HCEC 1CT (cell line): Measurements from ENCODE around the gene S100B.

Source experiments
- DNase-seq: peaks from one replicate; pipeline ENCODE4 v3.0.0-alpha.2; 2017

The S100B gene

DNA sequence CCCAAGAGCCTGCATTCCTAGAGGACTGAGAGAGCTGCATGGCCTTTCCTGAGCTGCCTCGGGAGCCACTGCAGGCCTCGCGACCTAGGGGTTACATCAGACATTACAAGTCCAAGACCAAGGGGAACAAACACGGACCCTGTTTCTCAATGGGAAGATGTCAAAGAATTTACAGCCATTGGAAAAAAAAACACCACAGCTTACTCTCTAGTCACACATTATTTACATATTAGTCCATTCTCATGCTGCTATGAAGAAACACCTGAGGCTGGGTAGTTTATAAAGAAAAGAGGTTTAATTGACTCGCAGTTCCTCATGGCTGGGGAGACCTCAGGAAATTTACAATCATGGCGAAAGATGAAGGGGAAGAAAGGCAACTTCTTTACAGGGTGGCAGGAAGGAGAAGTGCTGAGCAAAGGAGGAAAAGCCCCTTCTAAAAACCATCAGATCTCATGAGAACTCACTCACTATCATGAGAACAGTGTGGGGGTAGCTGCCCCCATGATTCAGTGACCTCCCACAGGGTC is 22.2 kb upstream of the S100B start:
- DNase-seq: no peak

DNA sequence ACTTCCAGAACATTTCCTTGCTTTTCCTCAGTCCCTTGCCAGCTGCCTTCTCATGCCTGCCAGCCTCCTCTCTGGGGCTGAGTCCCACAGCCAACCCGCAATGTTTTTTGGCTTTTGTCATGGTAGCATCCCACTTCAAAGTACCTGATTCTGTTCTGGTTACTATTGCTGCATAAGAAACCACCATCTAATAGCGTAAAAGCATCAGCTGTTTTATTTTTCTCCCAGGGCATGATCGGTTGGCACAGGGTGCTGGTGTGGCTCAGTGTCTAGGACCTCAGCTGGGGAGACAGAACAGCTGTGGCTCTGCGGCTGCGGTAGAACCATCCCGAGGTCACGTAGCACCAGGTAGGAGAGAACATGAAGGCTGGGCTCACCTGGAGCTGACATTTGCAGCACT is 21.7 kb upstream of the S100B start:
- no peak for DNase-seq

DNA sequence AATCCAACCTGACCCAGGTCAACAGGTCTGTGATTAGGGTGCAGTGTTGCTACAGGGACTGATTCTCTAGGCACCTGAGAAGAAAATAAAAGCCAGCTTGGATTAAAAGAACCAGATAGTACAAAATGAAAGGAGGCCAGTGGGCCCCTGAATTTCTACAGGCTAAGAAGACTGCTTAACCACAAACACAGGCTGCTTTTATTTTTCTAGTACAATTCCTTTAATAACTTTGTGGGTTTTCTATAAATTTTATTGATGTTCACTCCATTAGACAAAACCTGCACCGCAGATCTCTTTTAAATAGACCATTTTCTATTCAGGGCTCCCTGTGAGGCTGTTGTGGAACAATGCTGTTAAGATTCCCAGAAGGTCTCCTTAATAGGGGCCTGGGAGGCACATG is 20.9 kb upstream of the S100B start:
- DNase-seq: no peak

DNA sequence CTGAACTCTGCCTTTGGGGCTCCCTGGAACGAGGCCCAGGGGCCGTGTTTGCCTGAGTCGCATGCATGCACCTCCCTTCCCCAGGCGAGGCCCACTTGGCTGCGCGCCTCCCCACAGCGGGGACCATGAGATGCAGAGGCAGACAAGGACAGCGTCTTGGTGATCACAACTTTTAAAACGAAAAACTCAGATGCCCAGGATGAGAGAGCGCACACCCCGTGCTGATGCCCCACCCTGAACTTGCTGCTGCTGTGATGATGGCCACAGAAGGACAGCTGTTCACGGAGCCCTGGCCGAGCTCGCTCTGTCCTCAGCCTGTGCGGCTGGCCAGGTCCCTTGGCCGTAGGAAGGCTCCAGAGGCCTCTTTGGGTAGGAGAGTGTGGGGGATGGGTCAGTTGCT is 19.2 kb upstream of the S100B start:
- DNase-seq: no peak

DNA sequence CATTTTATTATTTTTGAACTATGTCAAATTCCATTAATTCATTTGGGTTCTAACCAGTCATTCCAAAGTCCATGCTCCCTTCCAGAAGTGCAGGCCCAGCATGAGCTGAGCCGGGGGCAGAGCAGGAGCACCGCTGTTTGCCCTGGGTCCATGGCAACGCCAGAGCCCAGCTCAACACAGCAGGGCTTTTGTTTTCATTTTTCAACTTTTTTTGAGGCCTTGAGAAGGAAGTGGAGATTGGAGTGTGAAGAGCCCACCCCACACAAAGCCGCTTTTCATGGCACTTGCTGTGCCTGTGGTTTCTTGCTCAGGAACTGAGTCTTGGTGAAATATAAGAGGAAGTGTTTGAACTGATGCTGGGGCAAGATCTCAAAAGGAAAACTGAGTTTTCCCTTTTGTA is 17.3 kb upstream of the S100B start:
- DNase-seq: no peak

DNA sequence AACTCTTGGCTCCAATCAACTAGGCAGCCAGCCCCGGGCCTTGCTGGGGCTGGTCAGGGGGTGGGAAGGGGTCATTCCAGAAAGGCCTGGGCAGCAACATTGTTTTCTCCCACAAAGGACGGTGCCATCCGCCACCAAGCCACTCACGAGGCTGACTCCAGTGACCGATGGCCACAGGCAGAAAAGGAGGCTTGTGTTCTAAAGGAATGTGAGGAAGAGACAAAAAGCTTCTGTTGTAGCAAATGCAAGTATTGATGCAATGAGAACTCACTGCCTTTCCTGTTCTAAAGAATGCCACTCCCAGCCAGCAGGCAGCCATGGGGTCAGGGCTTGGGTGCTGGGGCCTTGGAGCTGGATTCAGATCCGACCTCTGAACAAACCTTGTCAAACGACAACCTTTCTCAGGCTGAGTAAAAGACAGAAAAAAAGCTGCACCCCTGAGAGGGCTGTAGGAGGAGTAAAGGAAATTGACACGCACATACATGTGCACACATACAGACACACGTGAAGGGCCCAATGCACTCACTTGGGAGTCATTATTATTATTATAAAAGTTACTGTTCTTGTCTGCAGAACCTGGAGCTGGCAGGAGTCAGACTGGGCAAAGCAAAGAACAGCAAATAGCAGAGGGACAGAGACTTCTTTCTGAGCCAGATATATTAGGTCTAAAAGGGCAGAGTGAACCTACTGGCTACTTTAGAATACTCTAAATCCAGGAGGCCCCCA is 16.7 kb upstream of the S100B start:
- no peak for DNase-seq

DNA sequence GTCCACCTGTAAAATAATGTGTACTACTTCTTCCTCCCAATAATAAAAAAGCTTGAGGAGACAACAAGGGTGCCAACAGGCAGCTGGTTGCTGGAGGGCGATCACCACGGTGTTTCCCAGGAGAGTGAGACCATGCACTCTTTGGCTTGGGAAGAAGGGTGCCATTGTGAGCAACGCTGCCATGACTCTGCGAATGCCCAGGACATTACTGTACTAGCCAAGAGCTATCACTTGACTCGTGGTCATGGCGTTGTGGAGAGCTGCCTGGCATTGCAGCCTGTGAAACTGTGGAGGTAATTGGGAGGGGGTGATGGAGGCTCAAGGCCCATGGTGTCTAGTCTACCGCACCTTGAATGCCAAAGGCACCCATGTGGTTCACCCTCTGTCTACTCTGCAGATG is 16.0 kb upstream of the S100B start:
- no peak for DNase-seq

DNA sequence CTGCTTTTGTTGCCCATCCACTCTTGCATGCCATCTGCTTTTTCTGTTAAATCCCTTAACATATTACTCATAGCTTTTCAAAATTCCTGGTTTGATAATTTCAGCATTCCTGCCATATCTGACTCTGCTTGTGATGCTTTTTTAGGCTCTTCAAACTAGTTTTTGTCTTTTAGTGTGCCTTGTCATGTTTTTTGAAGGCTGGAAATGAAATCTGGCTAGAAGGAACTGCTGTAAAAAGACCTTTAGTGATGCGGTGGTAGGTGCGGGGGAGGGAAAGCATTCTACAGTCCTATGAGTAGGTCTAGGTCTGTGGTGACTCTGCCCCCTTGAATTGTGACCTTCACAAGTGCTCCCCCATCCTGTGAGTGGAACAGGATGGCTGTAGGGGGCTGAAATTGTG is 15.0 kb upstream of the S100B start:
- DNase-seq: no peak

DNA sequence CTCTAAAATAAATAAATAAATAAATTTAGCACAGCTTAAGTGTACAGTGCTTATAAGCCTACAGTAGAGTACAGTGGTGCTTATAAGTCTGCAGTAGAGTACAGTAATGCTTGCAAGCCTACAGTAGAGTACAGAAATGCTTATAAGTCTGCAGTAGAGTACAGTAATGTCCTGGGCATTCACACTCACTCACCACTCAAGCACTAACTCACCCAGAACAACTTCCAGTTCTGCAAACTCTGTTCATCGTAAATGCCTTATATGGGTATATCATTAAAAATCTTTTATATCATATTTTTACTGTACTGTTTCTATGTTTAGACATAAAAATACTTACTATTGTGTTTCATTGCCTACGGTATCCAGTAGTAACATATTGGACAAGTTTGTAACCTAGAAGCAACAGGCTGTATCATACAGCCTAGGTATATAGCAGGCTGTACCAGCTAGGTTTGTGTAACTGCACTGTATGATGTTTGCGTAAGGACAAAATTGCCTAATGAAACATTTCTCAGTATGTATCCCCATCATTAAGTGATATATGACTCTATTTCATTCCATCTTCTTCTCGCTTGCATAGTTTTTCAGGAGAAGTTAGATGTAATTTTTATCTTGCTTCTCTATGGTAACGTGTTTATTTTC is 14.0 kb upstream of the S100B start:
- DNase-seq: peak; percentile 15

DNA sequence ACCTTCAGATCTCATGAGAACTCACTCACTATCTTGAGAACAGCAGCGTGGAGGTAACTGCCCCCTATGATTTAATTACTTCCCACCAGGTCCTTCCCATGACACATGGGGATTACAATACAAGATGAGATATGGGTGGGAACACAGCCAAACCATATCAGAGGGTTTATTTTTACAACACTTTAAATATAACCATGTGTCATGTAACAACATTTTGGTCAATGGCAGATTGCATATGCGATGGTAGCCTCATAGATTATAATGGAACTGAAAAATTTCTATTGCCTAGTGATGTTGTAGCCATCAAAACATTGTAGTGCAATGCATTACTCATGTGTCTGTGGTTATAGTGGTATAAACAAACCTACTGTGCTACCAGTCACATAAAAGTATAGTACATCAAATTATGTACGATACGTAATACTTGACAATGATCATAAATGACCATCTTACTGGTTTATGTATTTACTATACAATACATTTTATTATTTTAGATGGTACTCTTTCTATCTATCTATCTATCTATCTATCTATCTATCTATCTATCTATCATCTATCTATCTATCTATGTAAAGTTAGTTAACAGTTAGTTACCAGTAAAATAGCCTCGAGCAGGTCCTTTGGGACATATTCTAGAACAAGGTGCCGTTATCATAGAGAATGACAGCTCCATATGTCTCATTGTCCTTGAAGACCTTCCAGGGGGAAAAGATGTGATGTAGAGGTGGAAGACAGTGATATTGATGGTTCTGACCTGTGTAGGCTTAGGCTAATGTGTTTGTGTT is 12.6 kb upstream of the S100B start:
- peak; percentile 77 for DNase-seq

DNA sequence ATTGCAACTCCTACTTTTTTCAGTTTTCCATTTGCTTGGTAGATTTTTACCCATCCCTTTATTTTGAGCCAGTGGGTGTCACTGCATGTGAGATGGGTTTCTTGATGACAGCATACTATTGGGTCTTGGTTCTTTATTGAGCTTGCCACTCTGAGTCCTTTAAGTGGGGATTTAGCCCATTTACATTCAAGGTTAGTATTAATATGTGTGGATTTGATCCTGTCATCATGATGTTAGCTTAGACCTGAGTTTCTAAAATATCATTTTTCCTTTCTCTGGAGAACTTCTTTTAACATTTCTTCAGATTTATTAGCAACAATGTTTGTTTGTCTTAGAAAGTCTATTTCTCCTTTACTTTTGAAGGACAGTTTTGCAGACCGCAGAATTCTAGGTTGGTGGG is 11.8 kb upstream of the S100B start:
- DNase-seq: no peak

DNA sequence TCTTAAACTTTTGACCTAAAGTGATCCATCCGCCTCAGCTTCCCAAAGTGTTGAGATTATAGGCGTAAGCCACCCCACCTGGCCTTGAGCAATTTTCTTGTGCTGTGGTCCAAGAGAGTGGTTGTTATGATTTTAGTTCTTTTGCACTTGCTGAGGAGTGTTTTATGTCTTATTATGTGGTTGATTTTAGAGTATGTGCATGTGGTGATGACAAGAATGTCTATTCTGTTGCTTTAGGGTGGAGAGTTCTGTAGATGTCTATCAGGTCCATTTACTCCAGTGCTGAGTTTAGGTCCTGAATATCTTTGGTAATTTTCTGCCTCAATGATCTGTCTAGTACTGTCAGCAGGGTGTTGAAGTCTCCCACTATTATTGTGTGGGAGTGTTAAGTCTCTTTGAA is 11.2 kb upstream of the S100B start:
- DNase-seq: no peak

DNA sequence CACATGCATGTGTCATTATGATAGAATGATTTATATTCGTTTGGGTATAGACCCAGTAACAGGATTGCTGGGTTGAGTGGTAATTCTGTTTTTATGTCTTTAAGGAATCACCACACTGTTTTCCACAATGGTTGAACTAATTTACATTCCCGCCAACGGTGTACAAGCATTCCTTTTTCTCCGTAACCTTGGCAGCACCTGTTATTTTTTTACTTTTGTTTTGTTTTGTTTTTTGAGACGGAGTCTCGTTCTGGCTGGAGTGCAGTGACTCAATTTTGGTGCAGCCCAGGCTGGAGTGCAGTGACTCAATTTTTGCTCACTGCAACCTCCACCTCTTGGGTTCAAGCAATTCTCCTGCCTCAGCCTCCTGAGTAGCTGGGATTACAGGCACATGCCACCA is 8.5 kb upstream of the S100B start:
- no peak for DNase-seq

DNA sequence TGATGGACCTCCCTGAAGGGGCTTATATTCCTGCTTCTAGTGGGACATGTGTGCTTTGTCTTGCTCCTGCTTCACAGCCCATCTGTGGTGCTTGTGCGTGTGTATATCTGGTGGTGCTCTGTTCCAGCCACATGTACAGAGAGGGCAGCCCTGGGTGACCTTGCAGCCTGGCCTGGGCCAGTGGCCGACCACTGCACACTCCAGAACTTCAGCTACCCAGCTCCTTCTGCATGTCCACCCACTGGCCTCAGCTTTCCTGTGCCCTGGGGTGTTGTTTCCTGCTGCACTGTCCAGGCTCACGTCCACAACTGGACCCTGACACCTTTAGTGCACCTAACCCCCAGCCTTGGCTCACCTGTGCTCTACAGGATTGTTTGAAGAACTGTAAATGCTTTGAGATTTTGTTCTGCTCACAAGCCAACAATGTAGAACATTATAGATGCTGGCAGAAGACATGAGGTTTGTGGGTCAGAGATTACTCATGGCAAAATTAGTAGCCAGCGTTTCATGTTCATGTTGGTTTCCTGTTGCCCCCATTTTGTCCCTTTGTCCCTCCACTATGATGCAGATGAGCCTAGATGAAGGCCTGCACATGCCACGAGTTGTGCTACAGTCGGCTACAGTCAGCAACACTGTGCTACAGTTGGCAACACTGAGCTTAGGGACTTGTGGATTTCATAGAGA is 5.3 kb upstream of the S100B start:
- DNase-seq: no peak

DNA sequence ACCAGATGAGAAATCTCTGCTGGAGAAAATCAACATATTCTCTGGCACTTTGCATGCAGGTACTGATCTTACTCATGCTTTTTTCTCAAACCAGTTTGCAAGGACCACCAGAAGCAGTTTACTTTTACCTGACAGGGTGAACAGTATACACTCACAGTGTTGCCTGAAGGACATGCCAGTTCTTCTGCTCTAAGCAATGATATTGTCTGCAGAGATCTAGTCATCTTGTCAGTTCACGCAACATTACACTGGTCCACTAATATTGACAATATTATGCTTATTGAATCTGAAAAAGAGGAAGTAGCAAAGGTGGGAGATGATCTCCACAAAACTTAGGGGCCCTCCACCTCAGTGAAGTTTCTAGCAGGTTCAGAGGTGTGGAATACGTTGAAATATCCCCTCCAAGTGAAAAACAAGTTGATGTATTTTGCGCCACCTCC is 3.8 kb upstream of the S100B start:
- no peak for DNase-seq

DNA sequence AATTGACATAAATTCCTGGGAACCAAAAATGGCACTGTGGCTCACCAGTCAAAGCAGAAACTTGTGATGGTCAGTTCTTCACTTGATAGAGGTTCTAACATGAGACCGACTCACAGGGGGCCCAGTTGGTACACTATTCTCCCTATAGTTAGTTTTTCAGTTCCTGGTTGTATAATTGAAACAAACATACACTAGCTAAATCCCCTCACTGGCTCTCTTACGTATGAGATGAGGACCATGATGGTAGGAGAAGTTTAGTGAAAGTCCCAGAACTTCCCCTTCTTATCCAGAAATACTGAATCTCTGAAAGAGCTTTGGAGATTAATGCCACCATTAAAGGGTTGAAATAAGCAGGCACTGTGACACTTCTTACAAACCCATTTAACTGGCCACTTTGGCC is 2.8 kb upstream of the S100B start:
- no peak for DNase-seq

DNA sequence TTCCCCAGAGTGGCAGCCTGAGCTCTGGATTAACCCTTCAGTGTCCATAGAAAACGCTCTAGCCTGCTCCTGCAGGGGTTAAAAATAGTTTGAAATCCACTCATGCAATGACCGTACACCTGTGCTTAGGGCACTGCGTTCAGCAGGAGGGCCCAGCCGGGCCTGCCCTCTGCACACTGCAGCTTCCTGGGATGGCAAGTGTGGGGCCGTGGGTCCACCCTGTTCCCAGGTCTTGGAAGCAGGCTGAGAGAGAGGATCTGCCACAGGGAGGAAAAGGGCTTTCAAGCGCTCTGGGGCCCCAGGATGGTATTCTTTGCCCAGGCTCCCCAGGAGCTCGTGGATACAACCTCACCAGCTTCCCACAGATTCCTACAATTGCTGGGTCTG is 1.5 kb upstream of the S100B start:
- DNase-seq: no peak

DNA sequence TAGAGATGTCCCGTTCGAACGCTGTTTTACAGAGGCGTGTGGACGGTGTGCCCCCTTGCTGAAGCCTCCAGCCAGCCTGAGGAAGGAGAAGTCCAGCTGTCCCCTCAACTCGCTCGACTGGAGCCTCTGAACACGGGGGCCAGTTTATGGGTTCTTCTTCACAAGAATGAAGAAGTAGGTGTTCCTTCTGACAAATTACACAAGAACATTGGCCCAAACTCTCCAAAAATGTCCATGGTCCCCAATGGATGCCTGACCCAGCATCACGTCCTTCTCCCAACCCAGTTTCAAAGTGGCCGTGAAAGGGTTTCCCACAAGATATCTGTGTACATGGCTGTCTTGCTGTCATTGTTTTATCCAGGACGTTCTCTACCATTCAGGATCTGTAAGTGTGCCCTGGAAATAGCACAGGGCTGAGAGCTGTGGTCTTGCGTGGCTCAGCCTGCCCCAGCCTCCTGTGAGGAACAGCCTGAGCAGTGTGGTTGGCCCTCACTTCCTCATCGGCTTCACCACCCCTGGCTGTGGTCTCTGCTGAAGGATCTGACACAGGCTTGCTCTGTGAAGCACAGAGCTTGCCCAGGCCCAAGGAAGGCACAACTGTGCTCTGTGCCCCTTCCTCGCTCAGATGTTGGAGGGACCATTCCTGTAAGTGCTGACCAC is 1.0 kb upstream of the S100B start:
- no peak for DNase-seq

DNA sequence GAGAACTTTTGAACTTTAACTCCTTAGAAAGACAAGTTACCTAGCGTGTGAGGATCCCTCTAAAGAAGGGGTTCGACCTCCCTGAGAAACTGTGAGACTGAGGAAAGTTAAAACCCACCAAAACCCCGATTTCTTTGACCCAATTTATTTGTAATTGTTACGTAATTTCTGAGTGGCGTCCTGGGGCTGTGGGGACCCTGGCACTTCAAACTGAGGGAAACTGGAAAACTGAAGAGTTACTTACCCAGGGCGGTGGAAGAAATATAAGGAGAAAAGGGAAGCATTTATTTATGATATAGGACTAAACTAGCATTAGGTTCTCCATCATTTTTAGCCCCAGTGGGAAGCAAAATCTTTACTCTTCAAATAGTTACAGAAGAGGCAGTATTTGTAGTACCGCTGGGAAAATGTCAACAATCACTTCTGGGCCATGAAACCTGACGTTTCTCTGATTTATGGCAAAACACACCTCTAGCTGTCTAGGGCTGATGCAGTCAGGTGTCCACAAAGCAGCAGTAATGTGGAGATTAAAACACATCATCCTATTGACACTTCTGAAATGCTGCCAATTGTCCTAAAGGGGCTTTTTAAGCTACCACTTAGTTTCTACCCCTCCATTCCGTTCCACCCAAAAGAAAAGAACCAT is 430 bp downstream of the S100B start:
- no peak for DNase-seq

DNA sequence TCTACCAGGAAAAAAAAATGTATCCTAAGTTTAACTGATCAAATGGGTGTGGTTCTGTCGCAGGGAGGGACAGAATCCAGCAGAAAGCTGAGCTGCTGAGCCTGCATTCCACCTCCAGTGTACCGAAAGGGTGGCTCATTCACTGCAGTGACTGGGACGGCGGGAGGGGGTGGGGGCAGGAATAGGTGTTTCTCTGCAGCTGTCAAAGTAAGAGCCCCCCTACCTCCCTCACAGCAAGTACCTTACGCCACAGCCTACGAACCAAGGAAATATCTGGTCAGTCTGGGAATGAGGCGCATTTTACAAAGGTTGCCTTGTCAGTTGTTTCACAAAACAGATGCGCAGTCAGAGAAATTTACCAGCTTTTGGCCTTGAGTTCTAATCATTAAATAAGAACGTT is 1.7 kb downstream of the S100B start:
- no peak for DNase-seq

DNA sequence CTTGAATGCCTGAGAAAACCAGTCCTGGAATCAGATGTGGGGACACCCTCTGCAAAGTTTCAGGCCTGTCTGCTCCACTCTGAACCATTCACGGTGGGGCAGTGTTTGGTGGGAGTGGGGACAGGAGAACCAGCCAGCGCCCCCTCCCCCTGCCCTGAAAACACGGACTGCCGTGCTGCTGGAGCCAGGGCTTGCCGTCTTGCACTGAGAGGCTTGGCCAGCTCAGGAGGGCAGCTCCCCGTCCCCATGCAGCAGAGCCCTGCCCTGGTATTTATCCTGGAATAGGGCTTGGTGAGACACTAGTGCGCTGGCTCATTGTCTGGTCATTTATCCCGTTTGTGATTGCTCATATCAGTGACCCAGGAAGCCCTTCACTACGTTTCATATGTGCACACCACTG is 3.9 kb downstream of the S100B start:
- DNase-seq: no peak

DNA sequence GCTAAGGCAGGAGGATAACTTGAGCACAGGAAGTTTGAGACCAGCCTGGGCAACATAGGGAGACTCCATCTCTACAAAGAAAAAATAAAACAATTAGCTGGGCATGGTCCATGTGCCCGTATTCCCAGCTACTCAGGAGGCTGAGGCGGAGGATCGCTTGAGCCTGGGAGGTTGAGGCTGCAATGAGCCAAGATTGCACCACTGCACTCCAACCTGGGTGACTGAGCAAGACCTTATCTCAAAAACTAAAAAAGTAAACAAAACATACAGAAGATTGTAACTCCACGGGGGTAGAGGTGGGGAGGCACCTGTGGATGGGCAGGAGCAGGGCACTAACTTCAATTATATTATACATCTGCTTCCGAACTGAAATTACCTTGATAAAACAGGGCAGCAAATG is 4.6 kb downstream of the S100B start:
- DNase-seq: no peak
